B cell (primary cell): ENCODE data around the gene TNRC6C. TPM values are rescaled to one million over a fixed set of nuclear protein-coding genes. Genes with fewer than 3 reads are reported as not detected.

Experiments used
- ATAC-seq: fragments of 200-7000 bp; cut with Tn5 transposase; one replicate; pipeline ENCODE4 v1.10.0; 2021; ENCODE audit warnings: low read depth, mild to moderate bottlenecking, moderate number of reproducible peaks, moderate library complexity
- CTCF ChIA-PET: fragments of 350-600 bp; sonication (Branson Sonifier 250); formaldehyde crosslinking; loops from one replicate; lab custom pipeline; 2021; ENCODE audit warnings: antibody characterized with exemption, inconsistent platforms; lab: Charles Lee
- POLR2A ChIA-PET: fragments of 350-600 bp; sonication (Branson Sonifier 250); formaldehyde crosslinking; loops from one replicate; lab custom pipeline; 2021; ENCODE audit warnings: antibody characterized with exemption; lab: Charles Lee
- DNase-seq: peaks from one replicate; pipeline ENCODE4 v3.0.0; 2013
- H2AFZ ChIP-seq: 2 replicates; pipeline ENCODE4 v1.6.1; 2012; ENCODE audit warnings: mild to moderate bottlenecking, low read depth, low read length; ENCODE audit not compliant: insufficient read depth, poor library complexity, severe bottlenecking
- H3K27ac ChIP-seq, 2 donors: 1 replicate in 1 of 2; 2 replicates in 1 of 2; pipeline ENCODE4 v1.5.1; 2012 to 2013; ENCODE audit warnings: low read length in 2 of 2, mild to moderate bottlenecking in 2 of 2, moderate library complexity in 1 of 2
- H3K27me3 ChIP-seq, 4 experiments: fragments of 200-600 bp in 1 of 4; sonication (generic) in 1 of 4; replicated peaks in 1 of 4; 1 replicate in 2 of 4; 2 replicates in 2 of 4; pipeline versions ENCODE4 v1.6.1 to v1.7.0; 2013 to 2016; ENCODE audit warnings: low read length in 3 of 4, mild to moderate bottlenecking in 2 of 4, mixed read lengths in 1 of 4, moderate library complexity in 1 of 4; ENCODE audit not compliant: insufficient read depth in 4 of 4, control insufficient read depth in 3 of 4; ENCODE audit errors: control extremely low read depth in 1 of 4
- H3K36me3 ChIP-seq, 2 experiments: replicated peaks in 1 of 2; 1 replicate in 1 of 2; 2 replicates in 1 of 2; pipeline versions ENCODE4 v1.6.1 to v1.7.1; 2013; ENCODE audit warnings: low read length in 1 of 2; ENCODE audit not compliant: insufficient read depth in 2 of 2, control insufficient read depth in 1 of 2; ENCODE audit errors: control extremely low read depth in 1 of 2, extremely low read depth in 1 of 2
- H3K4me1 ChIP-seq, 2 donors: fragments of 200-600 bp in 1 of 2; sonication (generic) in 1 of 2; 1 replicate in 1 of 2; 2 replicates in 1 of 2; pipeline versions ENCODE4 v1.5.1 to v1.6.1; 2013 to 2017; ENCODE audit warnings: low read length in 2 of 2; ENCODE audit not compliant: control insufficient read depth in 2 of 2, insufficient read depth in 2 of 2
- H3K4me2 ChIP-seq: replicated peaks from 2 replicates; pipeline ENCODE3; 2012; ENCODE audit warnings: mild to moderate bottlenecking, low read depth, low read length; ENCODE audit not compliant: poor library complexity, severe bottlenecking
- H3K4me3 ChIP-seq, 5 experiments: fragments of 200-600 bp in 1 of 5; sonication (generic) in 1 of 5; 1 replicate in 3 of 5; 2 replicates in 2 of 5; pipeline versions ENCODE4 v1.5.1 to v1.7.0; 2011 to 2016; ENCODE audit warnings: low read length in 4 of 5, mild to moderate bottlenecking in 4 of 5, low read depth in 2 of 5, control low read depth in 1 of 5, moderate library complexity in 1 of 5; ENCODE audit not compliant: insufficient read depth in 1 of 5; ENCODE audit errors: control extremely low read depth in 1 of 5, extremely low read depth in 1 of 5
- H3K79me2 ChIP-seq: fragments of 200-600 bp; sonication (generic); one replicate; pipeline ENCODE4 v1.6.0; 2016; ENCODE audit warnings: low read length; ENCODE audit not compliant: control insufficient read depth, insufficient read depth
- H3K9ac ChIP-seq: fragments of 200-600 bp; sonication (generic); 2 replicates; pipeline ENCODE4 v1.6.1; 2017; ENCODE audit warnings: mild to moderate bottlenecking, low read length, moderate library complexity
- H3K9me3 ChIP-seq, 3 donors: one replicate each; pipeline versions ENCODE4 v1.6.1 to v1.7.1; 2013; ENCODE audit warnings: low read length in 2 of 3; ENCODE audit not compliant: control insufficient read depth in 2 of 3, insufficient read depth in 1 of 3; ENCODE audit errors: control extremely low read depth in 1 of 3
- H4K20me1 ChIP-seq: 2 replicates; pipeline ENCODE4 v1.6.0; 2012; ENCODE audit warnings: mild to moderate bottlenecking, low read length; ENCODE audit not compliant: insufficient read depth, control insufficient read depth, poor library complexity, severe bottlenecking
- H3K27ac Mint-ChIP-seq: one replicate; pipeline ENCODE4 v1.8.0; 2021; ENCODE audit warnings: mixed read lengths
- H3K27me3 Mint-ChIP-seq: one replicate; pipeline ENCODE4 v1.8.0; 2021; ENCODE audit warnings: mixed read lengths
- H3K4me1 Mint-ChIP-seq: one replicate; pipeline ENCODE4 v1.8.0; 2021; ENCODE audit warnings: mixed read lengths
- H3K4me3 Mint-ChIP-seq: one replicate; pipeline ENCODE4 v1.8.0; 2021; ENCODE audit warnings: mixed read lengths
- H3K9me3 Mint-ChIP-seq: one replicate; pipeline ENCODE4 v1.8.0; 2022; ENCODE audit warnings: mixed read lengths; ENCODE audit not compliant: insufficient read depth
- EZH2 ChIP-seq: IDR thresholded peaks from 2 replicates; pipeline ENCODE4 v1.6.1; 2012; ENCODE audit warnings: borderline replicate concordance, low read depth, mild to moderate bottlenecking, moderate library complexity, low read length; ENCODE audit not compliant: insufficient read depth, poor library complexity, severe bottlenecking
- WGBS: methylation state at CpG from one replicate; pipeline ENCODE4 v1.1.5; 2013; ENCODE audit warnings: missing lambda C conversion rate; ENCODE audit not compliant: insufficient coverage; 5-methylcytosine and 5-hydroxymethylcytosine counted together
- intact Hi-C: fragments of 100-400 bp; cut with micrococcal nuclease; formaldehyde crosslinking; loops from one replicate; pipeline ENCODE4 v1.10.0; 2022
- polyA plus RNA-seq: library from polyadenylated mRNA; depleted of rRNA; stranded (reverse); fragments of >200 nt; gene quantifications from 2 replicates; pipeline ENCODE4 v1.2.3, GENCODE V29; 2012
- total RNA-seq, 2 donors: library from RNA; stranded (reverse); fragments of 120-200 nt in 1 of 2; gene quantifications; 1 replicate in 1 of 2; 2 replicates in 1 of 2; pipeline versions ENCODE4 v1.2.3 to v1.2.4, GENCODE V29; 2013 to 2022
- TF ChIP-seq, protein P1 (sequence below): fragments of 200-600 bp; IDR thresholded peaks from one replicate; pipeline ENCODE4 v1.8.0; 2022; ENCODE audit warnings: antibody characterized with exemption, mild to moderate bottlenecking

The TNRC6C gene
- total and polyA plus RNA-seq, 2 donors (not counting 1 experiment from before 2014, with no cell fraction given), result 3.9 to 63.8 TPM

DNA sequence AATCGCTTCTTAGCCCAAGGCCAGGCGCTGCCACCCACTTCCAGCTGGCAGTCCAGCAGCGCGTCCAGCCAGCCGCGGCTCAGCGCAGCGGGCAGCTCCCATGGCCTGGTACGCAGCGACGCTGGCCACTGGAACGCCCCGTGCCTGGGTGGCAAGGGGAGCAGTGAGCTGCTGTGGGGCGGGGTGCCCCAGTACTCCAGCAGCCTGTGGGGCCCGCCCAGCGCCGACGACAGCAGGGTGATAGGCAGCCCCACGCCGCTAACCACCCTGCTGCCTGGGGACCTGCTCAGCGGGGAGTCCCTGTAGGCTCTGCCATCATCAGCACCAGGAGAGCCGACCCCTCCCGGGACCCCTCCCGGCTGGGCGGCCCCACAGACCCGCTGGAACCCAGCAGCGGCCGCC is 146.0 kb downstream of the TNRC6C start:
- POLR2A ChIA-PET, result interaction anchor here (0.7 kb wide), 1 partner anchor 9 kb away, joined by 8 read pairs; no protein-coding TSS in a partner anchor
- no peak for DNase-seq
- H3K9ac ChIP-seq, result no peak overlapping the region
- no peaks in the 10 kb centered on the region for H3K27me3 Mint-ChIP-seq
- ATAC-seq, result no peak
- WGBS, result 99% methylated on average over 27 of the region's 28 CpGs
- H3K9me3 ChIP-seq, result no peaks in the 10 kb centered on the region
- H3K4me2 ChIP-seq, result no peak overlapping the region
- H3K4me1 Mint-ChIP-seq, result no peaks in the 10 kb centered on the region
- H4K20me1 ChIP-seq, result peaks cover 26% of the 10 kb centered on the region
- CTCF ChIA-PET, result no interaction called here
- no peak overlapping the region for H3K27ac Mint-ChIP-seq
- peaks cover 2 to 62% of the 10 kb centered on the region in 2 experiments for H3K36me3 ChIP-seq
- TF ChIP-seq, protein P1, sequence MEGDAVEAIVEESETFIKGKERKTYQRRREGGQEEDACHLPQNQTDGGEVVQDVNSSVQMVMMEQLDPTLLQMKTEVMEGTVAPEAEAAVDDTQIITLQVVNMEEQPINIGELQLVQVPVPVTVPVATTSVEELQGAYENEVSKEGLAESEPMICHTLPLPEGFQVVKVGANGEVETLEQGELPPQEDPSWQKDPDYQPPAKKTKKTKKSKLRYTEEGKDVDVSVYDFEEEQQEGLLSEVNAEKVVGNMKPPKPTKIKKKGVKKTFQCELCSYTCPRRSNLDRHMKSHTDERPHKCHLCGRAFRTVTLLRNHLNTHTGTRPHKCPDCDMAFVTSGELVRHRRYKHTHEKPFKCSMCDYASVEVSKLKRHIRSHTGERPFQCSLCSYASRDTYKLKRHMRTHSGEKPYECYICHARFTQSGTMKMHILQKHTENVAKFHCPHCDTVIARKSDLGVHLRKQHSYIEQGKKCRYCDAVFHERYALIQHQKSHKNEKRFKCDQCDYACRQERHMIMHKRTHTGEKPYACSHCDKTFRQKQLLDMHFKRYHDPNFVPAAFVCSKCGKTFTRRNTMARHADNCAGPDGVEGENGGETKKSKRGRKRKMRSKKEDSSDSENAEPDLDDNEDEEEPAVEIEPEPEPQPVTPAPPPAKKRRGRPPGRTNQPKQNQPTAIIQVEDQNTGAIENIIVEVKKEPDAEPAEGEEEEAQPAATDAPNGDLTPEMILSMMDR, result no peak
- TF ChIP-seq EZH2, result no peak
- no peak overlapping the region for H3K4me3 ChIP-seq
- no peak overlapping the region for H3K4me3 Mint-ChIP-seq
- H3K4me1 ChIP-seq, result no peaks in the 10 kb centered on the region
- H2AFZ ChIP-seq, result no peak overlapping the region
- no peaks in the 10 kb centered on the region for H3K79me2 ChIP-seq
- H3K9me3 Mint-ChIP-seq, result no peaks in the 10 kb centered on the region
- H3K27me3 ChIP-seq, result no peaks in the 10 kb centered on the region
- intact Hi-C loops, result no loop called here
- H3K27ac ChIP-seq, result no peak overlapping the region

DNA sequence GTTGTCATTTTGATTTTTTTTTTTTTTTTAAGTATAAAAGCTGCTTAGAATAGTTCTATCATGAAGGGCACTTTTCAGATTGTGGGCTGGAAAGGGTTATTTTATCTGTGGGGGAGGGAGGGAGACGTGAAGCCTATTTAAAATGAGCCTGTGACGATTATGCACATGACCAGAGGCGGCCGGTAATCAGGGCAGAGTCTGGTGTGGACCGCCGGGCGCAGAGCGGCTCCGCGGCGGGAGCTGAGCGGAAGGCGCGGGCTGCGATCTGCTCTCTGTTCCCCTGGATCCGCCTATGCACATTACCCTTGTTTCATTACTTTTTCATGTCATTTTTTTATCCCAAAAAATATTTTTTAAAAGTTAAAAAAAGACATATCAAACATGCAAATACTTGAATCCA is 146.6 kb downstream of the TNRC6C start:
- POLR2A ChIA-PET, result interaction anchor here (0.7 kb wide), 1 partner anchor 10 kb away, joined by 8 read pairs; no protein-coding TSS in a partner anchor

More for the DNA sequence above, 146.6 kb downstream of the TNRC6C start:
- ATAC-seq, result no peak
- Histone ChIP-seq H3K9ac (no peak overlapping the region), H3K4me1 (no peaks in the 10 kb centered on the region), H3K27me3 (no peaks in the 10 kb centered on the region), H2AFZ (no peak overlapping the region), H3K36me3 (peaks cover 2 to 64% of the 10 kb centered on the region in 2 experiments), H4K20me1 (peaks cover 31% of the 10 kb centered on the region), H3K4me3 (no peak overlapping the region), H3K27ac (no peak overlapping the region), H3K9me3 (no peaks in the 10 kb centered on the region), H3K4me2 (no peak overlapping the region), H3K79me2 (no peaks in the 10 kb centered on the region)
- no peak overlapping the region for H3K4me3 Mint-ChIP-seq
- no peaks in the 10 kb centered on the region for H3K9me3 Mint-ChIP-seq
- no peak for DNase-seq
- intact Hi-C loops, result no loop called here
- TF ChIP-seq, protein P1, result no peak
- TF ChIP-seq EZH2, result no peak
- no peaks in the 10 kb centered on the region for H3K27me3 Mint-ChIP-seq
- no peak overlapping the region for H3K27ac Mint-ChIP-seq
- 96% methylated on average over 11 of the region's 16 CpGs for WGBS
- H3K4me1 Mint-ChIP-seq, result no peaks in the 10 kb centered on the region
- CTCF ChIA-PET, result interaction anchor here (2.0 kb wide), 1 partner anchor 29 kb away, joined by 5 read pairs; no protein-coding TSS in a partner anchor
